Ishikawa (cell line): ENCODE data around the gene LONRF2.

Experiments used
- CEBPB ChIP-seq: IDR thresholded peaks from 2 replicates; pipeline ENCODE4 v1.6.1; 2012
- CREB1 ChIP-seq: IDR thresholded peaks from 2 replicates; pipeline ENCODE4 v1.6.1; 2012; ENCODE audit warnings: low read depth
- EGR1 ChIP-seq: IDR thresholded peaks from 2 replicates; pipeline ENCODE4 v1.6.1; 2012
- EP300 ChIP-seq: IDR thresholded peaks from 2 replicates; pipeline ENCODE4 v1.6.1; 2012; ENCODE audit warnings: borderline replicate concordance
- FOXM1 ChIP-seq: IDR thresholded peaks from 2 replicates; pipeline ENCODE4 v1.6.1; 2012; ENCODE audit warnings: low read depth, borderline replicate concordance
- NFIC ChIP-seq: IDR thresholded peaks from 2 replicates; pipeline ENCODE4 v1.6.1; 2012
- RAD21 ChIP-seq: IDR thresholded peaks from 2 replicates; pipeline ENCODE4 v1.6.1; 2012; ENCODE audit warnings: low read depth
- TAF1 ChIP-seq: IDR thresholded peaks from 2 replicates; pipeline ENCODE4 v1.6.1; 2012; ENCODE audit warnings: low read depth, mild to moderate bottlenecking
- TCF12 ChIP-seq: IDR thresholded peaks from 2 replicates; pipeline ENCODE4 v1.6.1; 2012; ENCODE audit warnings: low read depth
- TEAD4 ChIP-seq: IDR thresholded peaks from 2 replicates; pipeline ENCODE4 v1.6.1; 2012
- YY1 ChIP-seq: IDR thresholded peaks from 2 replicates; pipeline ENCODE4 v1.6.1; 2012; ENCODE audit warnings: low read depth
- ZBTB7A ChIP-seq: IDR thresholded peaks from 2 replicates; pipeline ENCODE4 v1.6.1; 2012; ENCODE audit warnings: low read depth
- TF ChIP-seq, protein P1 (sequence below): IDR thresholded peaks from 2 replicates; pipeline ENCODE4 v1.6.1; 2012
- TF ChIP-seq, protein P2 (sequence below): IDR thresholded peaks from 2 replicates; pipeline ENCODE4 v1.6.1; 2012; ENCODE audit warnings: low read depth, mild to moderate bottlenecking
- TF ChIP-seq, protein P3 (sequence below): IDR thresholded peaks from 2 replicates; pipeline ENCODE4 v1.6.1; 2012

LONRF2 gene

DNA sequence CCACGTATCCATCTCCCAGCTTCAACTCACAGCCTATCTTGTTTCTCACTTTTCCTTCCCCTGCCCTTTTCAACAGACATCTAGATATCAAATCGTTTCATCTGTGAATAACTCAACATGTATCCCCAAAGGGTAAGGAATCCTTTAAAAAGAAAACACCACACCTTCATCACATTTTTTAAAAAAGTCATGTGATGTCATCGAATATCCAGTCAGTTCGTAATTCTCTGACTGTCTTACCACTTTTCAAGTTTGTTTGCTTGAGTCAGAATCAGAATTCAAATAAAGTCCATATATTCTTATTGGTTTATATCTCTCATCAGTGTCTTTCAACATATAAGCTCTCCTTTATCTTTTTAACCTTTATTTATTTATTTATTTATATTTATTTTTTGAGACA lies 5.4 kb upstream of the LONRF2 start:
- no peak for TF ChIP-seq TEAD4
- TF ChIP-seq CREB1, result no peak
- no peak for TF ChIP-seq TCF12
- TF ChIP-seq RAD21, result no peak
- no peak for TF ChIP-seq EGR1
- no peak for TF ChIP-seq ZBTB7A
- no peak for TF ChIP-seq EP300
- no peak for TF ChIP-seq FOXM1

- TF ChIP-seq TEAD4 (no peak), EP300 (no peak), FOXM1 (no peak), EGR1 (no peak), TAF1 (no peak), RAD21 (peak; percentile 4; the same call in 1 of the 2 replicates), ZBTB7A (no peak), CREB1 (no peak), YY1 (no peak), TCF12 (0 out of 2 replicates have a peak, but pooled peaks have one; percentile 19), CEBPB (no peak), NFIC (no peak)
- TF ChIP-seq, protein P1, sequence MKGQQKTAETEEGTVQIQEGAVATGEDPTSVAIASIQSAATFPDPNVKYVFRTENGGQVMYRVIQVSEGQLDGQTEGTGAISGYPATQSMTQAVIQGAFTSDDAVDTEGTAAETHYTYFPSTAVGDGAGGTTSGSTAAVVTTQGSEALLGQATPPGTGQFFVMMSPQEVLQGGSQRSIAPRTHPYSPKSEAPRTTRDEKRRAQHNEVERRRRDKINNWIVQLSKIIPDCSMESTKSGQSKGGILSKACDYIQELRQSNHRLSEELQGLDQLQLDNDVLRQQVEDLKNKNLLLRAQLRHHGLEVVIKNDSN, result 0 out of 2 replicates have a peak, but pooled peaks have one; percentile 11
- TF ChIP-seq, protein P2, sequence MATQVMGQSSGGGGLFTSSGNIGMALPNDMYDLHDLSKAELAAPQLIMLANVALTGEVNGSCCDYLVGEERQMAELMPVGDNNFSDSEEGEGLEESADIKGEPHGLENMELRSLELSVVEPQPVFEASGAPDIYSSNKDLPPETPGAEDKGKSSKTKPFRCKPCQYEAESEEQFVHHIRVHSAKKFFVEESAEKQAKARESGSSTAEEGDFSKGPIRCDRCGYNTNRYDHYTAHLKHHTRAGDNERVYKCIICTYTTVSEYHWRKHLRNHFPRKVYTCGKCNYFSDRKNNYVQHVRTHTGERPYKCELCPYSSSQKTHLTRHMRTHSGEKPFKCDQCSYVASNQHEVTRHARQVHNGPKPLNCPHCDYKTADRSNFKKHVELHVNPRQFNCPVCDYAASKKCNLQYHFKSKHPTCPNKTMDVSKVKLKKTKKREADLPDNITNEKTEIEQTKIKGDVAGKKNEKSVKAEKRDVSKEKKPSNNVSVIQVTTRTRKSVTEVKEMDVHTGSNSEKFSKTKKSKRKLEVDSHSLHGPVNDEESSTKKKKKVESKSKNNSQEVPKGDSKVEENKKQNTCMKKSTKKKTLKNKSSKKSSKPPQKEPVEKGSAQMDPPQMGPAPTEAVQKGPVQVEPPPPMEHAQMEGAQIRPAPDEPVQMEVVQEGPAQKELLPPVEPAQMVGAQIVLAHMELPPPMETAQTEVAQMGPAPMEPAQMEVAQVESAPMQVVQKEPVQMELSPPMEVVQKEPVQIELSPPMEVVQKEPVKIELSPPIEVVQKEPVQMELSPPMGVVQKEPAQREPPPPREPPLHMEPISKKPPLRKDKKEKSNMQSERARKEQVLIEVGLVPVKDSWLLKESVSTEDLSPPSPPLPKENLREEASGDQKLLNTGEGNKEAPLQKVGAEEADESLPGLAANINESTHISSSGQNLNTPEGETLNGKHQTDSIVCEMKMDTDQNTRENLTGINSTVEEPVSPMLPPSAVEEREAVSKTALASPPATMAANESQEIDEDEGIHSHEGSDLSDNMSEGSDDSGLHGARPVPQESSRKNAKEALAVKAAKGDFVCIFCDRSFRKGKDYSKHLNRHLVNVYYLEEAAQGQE, result no peak
- TF ChIP-seq, protein P3, sequence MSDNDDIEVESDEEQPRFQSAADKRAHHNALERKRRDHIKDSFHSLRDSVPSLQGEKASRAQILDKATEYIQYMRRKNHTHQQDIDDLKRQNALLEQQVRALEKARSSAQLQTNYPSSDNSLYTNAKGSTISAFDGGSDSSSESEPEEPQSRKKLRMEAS, result peak; percentile 41; the same call in 1 of the 2 replicates
Observed at GRCh38 chr2:100321179-100321865, 979 bp downstream of the LONRF2 start.

DNA sequence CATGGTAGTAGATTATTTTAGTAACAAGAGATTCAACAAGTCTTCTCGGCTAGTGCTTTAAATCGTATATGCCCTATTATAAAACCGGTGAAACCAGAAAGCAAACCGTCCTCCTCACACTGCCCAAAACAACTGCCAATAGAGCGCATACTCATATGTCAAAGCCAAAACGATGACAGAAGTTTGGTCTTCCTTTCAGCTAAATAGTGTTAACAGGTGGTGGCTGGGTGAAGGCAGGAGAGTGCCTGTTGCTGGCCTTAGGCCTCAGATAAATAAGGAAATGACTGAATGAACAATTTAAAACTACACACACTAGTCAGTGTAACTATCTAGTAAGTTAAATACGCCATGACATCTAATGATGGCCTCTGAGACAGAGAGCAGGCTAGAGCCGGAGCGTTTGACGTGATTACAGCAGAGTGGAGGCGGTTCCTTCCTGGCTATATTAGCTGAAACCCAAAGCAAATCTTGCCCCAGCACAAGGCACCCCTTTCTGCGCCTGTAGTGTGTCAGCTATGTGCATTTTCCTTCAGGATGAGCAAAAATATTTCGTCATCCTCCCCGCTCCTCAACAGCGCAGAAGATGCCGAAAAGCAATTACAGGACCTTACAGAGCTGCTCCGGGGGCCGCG lies 1.6 kb downstream of the LONRF2 start:
- TF ChIP-seq ZBTB7A (no peak), YY1 (no peak), TEAD4 (no peak), TAF1 (no peak), EGR1 (no peak), RAD21 (no peak), EP300 (no peak)
- TF ChIP-seq, protein P2, result no peak
- TF ChIP-seq, protein P3, result no peak
- TF ChIP-seq, protein P1, result no peak

- TF ChIP-seq, protein P1, result no peak
- no peak for TF ChIP-seq CREB1
- no peak for TF ChIP-seq RAD21
- TF ChIP-seq EGR1, result no peak
- TF ChIP-seq, protein P3, result no peak
- no peak for TF ChIP-seq TEAD4
- TF ChIP-seq YY1, result no peak
Observed at GRCh38 chr2:100317634-100318033, 4.7 kb downstream of the LONRF2 start.

- no peak for TF ChIP-seq CEBPB
- no peak for TF ChIP-seq FOXM1
- TF ChIP-seq, protein P1, result no peak
- TF ChIP-seq TCF12, result no peak
- no peak for TF ChIP-seq EGR1
- TF ChIP-seq CREB1, result no peak
- no peak for TF ChIP-seq EP300
- no peak for TF ChIP-seq ZBTB7A
- TF ChIP-seq YY1, result no peak
- TF ChIP-seq, protein P2, result no peak
- no peak for TF ChIP-seq TAF1
- TF ChIP-seq, protein P3, result no peak
- TF ChIP-seq TEAD4, result no peak
- TF ChIP-seq RAD21, result no peak
- no peak for TF ChIP-seq NFIC
Observed at GRCh38 chr2:100309973-100310719, 12.2 kb downstream of the LONRF2 start.
